Endothelial cell of umbilical vein (primary cell): Measurements from ENCODE around the gene ARV1.

ENCODE experiments used
- CTCF ChIP-seq, 2 donors: IDR thresholded peaks; 1 replicate in 1 of 2; 2 replicates in 1 of 2; pipeline ENCODE4 v1.5.1; 2011; ENCODE audit warnings: low read length in 2 of 2, mild to moderate bottlenecking in 2 of 2, moderate library complexity in 2 of 2, control low read depth in 1 of 2, inconsistent platforms in 1 of 2, low read depth in 1 of 2; ENCODE audit not compliant: insufficient read depth in 1 of 2; ENCODE audit errors: extremely low read depth in 1 of 2
- EZH2 ChIP-seq: IDR thresholded peaks from 2 replicates; pipeline ENCODE4 v1.6.1; 2012; ENCODE audit warnings: borderline replicate concordance, low read depth, mild to moderate bottlenecking, moderate library complexity, low read length, inconsistent platforms; ENCODE audit not compliant: severe bottlenecking

- TF ChIP-seq CTCF (IDR thresholded peaks at IDR 0.05; ENCODE audit: extremely low read depth in 1 of 2, insufficient read depth in 1 of 2, low read depth in 1 of 2, low read length in 2 of 2) (no peak), EZH2 (no peak)
Measured at GRCh38 chr1:230976360-230976759, 2.5 kb upstream of the ARV1 start.
